A204.1 (cell line): ENCODE measurements around the gene ZNHIT6.
A peak's percentile ranks its signal among the peaks of the same experiment; 100 is the strongest.
"Not testable (repeated sequence)": the region's sequence is repeated elsewhere in the genome, so short reads cannot be mapped to it uniquely, and the experiment has no call there.

Experiments used
- FAIRE-seq: peaks from 2 replicates; lab custom pipeline; 2012; peaks lifted over from hg19 to GRCh38; lab: Jason Lieb, UNC

The ZNHIT6 gene

DNA sequence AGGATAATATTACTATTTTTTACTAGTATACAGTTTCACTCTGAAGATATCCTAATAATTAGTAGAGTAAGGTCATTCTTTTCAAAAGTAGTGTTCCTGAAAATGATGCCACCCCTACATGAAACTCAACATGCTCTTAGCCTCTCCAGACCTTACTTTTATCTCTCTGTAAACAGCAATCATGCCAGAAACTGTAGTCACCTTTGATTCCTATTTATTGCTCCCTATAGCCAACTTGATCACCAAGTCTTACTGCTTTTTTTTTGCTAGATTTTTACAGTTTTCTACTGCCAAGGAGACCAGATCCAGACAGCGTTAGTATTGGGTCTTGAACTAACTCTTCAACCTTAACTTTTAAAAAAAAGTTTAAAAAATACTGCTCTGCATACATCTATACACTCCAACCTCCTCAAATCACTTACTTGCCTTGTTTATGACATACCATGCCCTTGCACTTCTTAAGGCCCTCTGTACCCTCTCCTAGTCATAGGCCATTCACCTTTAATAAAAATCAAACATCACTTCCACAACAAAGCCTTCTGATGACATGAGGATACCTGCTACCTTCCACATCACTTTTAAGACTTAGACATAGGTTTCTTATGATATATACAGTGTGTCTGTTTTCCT lies 36.1 kb downstream of the ZNHIT6 start:
- no peak for FAIRE-seq

DNA sequence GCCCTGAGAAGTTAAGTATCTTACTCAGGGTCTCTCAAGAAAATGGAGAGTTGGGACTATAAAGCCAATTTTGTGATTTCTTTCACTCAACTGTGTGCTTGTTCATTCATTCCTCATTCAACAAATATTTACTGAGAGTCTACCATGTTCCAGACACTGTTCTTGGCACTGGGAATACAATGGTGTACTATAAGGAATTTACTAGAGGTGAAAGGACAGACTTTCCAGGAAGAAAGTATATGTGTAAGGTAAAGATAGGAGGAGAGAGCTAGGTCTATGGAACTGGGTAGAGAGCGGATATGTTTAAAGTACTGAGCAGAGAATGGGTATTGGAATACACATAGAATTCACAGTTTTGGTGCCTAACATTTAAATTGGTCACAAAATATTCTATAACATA lies 42.3 kb downstream of the ZNHIT6 start:
- no peak for FAIRE-seq

DNA sequence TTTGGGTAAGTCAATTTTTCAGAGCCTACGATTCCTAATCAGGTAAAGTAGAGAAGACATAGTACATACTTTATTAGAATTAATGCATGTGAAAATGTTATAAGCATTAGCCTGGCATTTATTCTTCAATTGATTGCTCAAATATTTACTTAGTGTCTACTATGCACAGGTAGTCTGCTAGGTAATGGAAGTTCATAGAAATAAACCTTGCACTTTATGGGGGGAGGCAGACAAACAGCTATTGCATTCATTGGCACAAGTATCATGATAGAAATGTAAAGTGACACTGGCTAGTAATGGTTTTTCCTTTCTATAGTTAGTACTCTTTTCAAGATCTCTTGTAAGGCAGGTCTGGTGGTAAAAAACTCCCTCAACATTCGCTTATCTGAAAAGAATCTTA lies 44.9 kb downstream of the ZNHIT6 start:
- no peak for FAIRE-seq

DNA sequence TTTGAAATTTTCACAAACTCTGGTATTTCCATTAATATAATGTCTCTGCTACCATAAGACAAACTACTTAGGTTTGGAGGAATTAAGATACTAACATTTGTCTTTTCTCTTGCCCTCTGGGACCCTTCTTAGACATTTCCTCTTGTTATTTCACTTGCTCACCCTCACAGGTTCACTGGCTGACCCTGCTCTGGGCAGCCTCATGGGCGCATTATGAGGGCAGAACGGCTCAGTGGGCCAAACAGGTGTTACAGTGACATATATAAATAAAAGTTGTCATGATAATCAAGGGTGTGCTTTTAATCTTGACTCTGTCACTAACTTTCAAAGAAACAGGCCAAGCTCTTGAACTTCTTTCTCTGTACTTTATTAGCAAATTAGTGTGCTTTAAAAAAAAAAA lies 46.5 kb downstream of the ZNHIT6 start:
- FAIRE-seq: no peak

DNA sequence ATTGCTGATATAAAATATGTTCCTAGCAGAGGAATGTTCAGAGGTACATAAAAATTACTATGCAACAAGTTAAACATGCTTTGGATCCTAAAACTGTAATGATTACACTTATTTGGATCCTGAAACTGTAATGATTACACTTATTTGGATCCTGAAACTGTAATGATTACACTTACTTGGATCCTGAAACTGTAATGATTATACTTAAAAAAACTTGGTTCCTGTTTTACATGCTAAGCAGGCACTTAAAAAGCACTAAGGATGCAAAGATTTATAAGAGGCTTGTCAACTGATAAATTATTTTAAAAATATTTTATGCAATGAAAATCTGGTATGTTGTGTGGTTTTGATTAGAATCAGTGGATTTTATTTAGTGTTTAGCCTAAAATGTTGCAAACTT lies 47.7 kb downstream of the ZNHIT6 start:
- no peak for FAIRE-seq

DNA sequence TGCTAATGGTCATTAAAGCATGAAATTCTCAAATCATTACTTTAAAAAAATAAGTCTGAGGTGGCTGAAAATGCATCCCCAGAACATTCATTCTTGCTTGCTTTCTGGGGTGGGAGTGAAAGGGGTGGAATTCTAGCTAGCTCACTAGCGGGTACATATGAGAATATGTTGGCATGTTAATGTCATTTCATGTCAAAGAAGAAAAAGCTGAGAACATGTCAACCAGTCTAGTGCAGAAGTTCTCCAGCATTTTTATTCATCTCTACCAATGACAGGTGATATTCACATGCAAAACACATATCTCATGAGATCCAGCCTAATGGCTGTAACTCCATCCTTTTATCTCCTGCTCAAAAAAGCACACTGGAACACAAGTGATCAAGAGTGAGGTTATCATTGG lies 49.1 kb downstream of the ZNHIT6 start:
- FAIRE-seq: no peak

DNA sequence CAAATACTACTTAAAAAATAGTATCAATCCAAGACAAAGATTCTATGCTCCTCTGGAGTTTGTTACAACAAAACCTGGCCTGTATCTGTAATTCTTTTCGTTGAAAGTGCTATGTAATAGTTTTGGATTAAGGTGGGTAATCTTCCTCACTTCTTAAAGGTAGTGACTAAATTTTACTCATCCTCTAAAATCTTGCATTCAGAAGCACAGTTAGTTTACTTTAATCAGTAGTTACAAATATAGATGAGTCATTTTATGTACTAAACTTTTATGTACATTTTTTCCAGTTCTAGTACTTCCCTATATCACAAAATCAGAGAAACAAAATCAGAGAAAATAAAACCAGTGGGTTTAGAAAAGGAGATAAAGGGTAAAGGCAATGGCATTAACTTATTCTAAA lies 51.3 kb downstream of the ZNHIT6 start:
- no peak for FAIRE-seq

DNA sequence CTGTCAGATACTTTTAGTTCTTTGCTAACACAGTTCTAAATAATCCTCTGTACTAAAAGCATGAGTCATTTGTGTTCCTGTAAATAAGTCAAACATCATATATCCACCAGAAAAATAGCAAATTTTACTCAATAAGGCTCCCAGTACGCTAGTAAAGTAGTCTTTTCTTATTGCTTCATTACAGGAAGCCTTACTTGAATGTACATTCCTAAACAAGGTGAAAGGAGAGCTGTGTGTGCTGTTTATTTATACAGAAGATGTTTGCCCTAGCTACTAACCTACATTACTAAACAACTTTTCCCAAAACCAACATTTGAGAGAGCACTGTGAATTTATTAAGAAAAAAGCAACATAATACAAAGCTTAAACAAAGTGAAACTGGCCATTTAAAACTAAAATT lies 52.0 kb downstream of the ZNHIT6 start:
- FAIRE-seq: no peak

DNA sequence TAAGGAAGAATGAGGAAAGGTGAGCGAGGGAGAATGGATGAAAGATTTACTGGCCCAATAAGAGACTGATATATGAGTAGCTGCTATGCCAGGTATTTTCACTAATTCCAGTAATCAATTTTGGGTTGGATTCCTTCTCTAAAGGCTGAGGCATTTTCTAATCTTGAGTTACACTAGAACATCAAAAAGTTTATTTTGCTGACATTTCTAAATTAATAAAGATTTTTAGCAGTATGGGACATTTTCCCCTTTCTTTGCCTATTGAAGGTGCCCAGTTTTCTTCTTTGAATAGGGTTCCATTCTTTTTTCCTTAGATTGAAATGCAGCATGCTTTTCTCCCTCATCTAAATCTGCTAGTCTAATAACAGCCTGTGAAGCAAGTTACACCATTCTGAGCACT lies 52.9 kb downstream of the ZNHIT6 start:
- FAIRE-seq: no peak

DNA sequence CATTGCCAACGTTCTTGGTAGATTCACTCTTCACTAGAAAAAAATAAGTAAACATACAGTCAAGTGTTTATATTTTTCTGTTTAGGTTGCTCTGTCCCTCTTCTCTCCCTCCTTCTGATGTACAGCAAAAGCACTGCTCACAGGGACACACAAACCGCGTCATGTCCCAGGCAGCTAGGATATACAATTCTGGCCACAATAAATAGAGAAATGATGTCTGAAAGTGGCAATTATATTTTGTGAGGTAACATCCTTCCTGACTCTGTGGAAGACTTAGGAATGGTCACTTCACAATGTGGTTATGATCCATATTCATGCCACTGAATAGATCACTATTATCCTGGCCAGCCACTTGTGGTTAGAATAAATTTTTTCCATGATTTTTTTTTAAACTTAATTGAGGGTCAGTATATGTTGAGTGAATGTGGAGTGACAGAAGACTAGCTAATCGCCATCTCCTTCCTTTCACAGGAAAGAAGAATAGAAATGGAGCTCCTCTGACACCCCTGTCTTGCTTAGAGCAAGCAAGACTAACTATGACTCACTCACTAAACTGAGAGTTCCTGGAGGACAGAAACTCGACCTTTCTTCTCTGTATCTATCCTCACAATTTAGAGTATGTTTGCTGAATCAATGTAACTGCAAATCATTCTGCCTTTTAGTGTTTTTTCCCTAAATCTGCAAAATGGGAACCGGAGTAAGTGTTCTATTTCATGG lies 54.0 kb downstream of the ZNHIT6 start:
- FAIRE-seq: no peak

DNA sequence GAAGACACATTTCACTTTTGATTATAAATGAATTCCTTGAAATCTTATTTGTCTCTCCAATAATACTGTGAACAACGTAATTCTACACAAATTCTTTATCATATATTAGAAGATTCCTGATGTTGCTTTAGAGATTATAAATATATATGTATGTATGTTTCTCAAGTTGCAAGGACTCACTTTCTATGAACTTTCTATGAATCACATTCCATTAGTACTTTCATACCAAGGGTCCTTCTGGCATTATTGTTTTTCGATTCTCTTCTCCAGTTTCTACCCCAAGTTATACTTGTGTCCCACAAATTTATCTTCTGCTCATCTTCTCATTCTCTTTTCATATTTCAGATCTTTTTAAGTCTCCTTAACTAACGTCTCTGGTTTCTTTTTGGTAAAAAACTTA lies 55.9 kb downstream of the ZNHIT6 start:
- peak; percentile 6 for FAIRE-seq

DNA sequence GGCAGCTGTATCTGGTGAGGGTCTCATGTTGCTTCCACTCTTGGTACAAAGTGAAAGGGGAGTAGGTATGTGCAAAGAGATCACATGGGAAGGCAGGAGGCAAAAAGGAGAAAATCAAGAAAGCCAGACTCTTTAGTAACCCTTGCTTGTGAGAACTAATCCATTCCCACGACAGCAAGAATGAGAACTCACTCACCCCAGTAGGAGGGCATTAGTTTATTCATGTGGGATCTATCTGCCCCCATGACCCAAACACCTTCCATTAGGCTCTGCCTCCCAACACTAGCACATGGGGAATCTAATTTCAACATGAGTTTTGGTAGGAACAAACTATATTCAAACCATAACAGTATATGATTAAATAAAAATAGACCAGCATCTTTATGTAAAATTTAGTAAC lies 57.6 kb downstream of the ZNHIT6 start:
- FAIRE-seq: no peak

DNA sequence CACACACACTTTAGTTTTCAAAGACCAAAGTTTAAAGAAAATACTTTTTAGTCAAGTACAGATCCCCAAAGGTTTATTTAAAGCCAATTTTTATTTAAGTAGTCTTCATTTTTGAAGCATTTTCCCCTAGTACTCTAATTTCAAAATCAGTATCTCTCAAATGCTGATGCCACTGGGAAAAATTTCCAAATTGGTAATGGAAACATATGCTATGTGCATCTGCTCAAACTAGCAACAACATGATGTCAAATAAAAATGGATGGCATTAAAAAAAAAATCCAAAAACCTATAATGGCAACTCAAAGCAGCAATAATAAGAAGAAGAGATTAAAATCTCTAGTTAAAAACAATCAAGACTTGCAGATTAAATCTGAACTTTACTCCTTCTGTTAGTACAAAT lies 58.6 kb downstream of the ZNHIT6 start:
- no peak for FAIRE-seq

DNA sequence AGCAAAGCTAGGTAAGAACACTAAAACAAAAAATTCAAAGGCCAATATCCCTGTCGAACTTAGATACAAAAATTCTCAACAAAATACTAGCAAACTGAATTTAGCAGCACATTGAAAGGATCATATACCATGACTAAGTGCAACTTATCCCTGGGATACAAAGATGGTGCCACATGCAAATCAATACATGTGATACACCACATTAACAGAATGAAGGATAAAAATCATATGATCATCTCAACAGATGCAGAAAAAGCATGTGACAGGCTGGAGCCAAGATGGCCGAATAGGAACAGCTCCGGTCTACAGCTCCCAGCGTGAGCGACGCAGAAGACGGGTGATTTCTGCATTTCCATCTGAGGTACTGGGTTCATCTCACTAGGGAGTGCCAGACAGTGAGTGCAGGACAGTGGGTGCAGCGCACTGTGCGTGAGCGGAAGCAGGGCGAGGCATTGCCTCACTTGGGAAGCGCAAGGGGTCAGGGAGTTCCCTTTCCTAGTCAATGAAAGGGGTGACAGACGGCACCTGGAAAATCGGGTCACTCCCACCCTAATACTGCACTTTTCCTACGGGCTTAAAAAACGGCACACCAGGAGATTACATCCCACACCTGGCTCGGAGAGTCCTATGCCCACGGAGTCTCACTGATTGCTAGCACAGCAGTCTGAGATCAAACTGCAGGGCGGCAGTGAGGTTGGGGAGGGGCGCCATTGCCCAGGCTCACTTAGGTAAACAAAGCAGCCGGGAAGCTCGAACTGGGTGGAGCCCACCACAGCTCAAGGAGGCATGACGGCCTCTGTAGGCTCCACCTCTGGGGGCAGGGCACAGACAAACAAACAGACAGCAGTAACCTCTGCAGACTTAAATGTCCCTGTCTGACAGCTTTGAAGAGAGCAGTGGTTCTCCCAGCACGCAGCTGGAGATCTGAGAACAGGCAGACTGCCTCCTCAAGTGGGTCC lies 66.4 kb downstream of the ZNHIT6 start:
- FAIRE-seq: not testable (repeated sequence)

DNA sequence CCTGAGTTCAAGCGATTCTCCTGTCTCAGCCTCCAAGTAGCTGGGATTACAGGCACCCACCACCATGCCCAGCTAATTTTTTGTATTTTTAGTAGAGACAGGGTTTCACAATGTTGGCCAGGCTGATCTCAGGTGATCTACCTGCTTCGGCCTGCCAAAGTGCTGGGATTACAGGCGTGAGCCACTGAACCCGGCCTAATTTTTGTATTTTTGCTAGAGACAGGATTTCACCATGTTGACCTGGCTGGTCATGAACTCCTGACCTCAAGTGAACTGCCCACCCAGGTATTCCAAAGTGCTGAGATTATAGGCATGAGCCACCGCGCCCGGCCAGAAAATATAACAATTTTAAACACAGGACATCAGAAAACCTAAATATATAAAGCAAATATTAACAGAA lies 68.3 kb downstream of the ZNHIT6 start:
- FAIRE-seq: not testable (repeated sequence)

DNA sequence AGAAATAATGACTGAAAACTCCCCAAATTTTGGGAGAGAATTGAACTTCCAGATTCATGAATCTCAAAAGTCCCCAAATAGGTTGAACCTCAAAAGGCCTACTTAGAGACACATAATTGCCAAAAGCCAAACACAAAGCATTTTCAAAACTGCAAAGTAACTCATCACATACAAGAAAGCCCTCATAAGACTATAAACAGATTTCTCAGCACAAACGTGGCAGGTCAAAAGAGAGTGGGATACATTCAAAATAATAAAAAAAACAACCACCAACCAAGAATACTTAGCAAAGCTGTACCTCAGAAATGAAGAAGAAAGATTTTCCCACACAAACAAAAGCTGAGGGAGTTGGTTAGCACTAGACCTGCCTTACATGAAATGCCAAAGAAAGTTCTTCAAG lies 69.8 kb downstream of the ZNHIT6 start:
- no peak for FAIRE-seq

DNA sequence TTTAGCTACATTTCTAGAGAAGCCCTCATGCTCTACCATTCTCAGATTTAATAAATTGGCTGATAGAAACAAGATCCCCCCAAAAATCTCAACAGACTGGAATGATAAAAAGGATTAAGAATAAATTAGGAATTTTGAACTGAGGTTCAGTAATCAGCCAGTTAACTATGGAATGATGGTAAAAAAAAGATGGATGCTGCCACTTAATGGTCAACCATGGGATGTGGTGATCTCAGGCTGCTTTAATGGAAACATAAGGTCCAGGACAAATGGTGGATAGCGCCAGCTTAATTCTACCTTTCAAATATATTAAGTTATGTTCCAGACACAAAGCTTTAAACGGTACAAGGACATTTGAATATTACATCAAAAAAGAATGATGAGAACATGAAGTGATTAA lies 77.7 kb downstream of the ZNHIT6 start:
- FAIRE-seq: no peak

DNA sequence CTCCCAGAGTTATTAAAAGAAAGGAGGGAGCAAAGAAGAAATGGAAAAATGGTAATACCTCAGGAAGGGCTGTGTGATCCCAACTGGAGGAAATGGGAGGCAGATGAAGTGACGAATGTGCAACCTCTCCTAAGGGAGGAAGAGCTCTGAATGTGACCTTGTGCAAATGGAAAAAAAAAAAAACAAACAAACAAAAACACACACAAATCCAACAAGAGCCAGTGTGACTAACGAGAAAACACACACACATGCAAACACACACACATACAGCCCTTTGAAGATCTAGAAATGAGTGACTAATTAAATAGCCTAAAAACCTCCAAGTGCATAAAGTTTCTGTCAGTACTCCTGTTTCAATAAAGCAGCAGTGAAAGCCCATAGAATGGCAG lies 78.7 kb downstream of the ZNHIT6 start:
- FAIRE-seq: no peak

DNA sequence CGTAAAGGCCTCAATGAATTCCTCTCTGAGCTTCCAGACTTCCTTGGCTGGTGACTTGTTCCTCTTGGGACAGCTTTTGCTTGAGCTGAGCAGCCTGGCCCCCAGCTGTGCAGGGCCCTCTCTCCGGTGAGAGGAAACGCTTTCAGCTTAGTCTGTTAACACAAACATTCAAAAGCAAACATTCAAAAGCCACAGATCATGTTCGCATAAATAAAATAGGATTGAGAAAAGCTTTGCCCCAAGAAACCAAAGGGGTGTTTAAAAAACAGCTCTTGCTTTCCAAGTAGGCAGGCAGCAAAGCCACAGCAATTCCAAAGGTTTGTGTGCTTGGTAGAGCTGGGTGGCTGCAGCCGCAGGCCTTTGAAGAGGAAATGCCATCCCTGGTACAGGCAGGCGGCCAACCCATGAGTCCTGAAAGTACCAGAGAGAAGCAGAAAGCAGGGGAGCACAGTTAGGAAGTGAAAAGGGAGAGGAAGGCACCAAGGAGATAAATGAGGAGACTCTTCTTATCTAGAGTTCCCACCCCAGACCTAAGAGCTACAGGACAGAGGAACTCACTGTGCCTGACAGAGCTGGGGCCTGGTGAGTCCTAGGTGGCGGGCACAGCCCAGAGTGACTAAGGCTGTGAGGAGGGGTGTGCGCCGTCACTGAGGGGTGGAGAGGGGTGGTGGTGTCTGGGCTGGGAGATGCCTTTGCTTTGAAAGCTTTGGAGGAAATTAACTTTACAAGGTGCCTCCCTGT lies 79.3 kb downstream of the ZNHIT6 start:
- no peak for FAIRE-seq

DNA sequence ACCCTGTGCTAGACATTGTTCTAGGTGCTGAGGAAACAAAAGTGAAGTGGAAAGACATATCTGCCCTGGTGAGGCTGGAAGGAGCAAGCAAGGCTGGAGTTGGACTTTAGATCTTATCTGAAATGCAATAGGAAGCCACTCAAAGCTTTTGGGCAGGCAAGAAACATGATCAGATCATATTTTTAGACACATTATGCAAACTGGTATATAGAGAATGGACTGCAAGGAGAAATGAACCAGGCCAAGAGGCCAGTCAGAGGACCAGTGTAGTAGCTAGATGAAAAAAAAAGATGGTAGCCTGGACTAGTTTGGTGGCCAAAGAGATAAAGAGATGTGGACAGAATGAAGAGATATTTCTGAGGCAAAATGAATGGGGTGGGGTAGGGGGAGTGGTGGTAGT lies 81.4 kb downstream of the ZNHIT6 start:
- FAIRE-seq: no peak

DNA sequence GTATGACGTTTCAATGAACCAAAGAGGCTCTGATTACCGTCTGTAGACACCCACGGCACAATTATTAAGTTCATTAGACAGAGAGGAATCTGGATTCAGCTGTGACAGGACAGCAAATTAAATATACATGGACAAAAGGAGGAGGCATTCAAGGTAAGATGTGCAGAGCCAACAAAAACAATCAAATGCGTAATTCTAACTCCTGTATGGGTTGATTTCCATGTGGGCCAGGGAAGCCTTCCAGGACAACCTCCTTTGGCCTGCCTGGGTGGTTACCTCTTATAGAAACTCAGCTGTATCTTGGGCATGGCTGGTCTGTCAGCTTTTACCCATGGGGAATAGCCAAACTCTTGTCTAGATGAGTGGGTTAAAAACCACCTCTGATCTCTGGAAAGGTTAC lies 83.9 kb downstream of the ZNHIT6 start:
- no peak for FAIRE-seq

DNA sequence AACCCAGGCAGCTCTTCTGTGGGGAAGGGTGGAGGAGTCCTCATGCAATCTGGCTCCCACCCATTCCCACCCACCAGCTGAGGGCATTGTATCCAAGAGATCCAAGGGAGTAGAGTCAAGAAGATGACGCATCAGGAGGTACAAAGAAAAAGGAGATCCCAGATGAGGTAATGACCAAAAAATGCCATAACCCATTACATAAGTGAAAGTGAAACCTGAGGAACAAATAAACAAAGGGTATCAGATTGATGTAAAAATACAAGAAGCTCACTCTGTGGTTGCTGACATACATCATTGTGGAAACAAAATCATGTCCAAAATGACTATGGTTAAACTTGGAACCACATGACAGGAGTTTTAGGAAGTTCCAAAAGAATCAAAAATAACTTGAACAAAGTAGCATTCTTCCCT lies 85.2 kb downstream of the ZNHIT6 start:
- no peak for FAIRE-seq

DNA sequence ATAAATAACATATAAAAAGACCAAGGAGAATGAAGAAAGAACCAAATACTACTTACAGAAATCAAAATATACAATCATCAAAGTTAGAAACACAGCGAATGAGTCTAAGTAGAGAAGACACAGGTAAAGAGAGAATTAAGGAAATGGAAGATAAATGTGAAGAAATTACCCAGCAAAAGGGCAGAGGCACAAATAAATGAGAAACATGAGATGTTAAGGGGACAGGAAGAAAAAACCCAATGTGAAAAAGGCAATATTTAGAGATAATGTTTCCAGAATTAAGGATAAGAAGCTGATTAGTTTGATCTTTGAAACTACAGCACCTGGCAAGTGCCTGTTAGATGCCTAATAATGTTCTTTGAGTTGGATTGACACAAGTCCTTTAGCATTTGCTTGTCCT lies 86.8 kb downstream of the ZNHIT6 start:
- no peak for FAIRE-seq
